Fibroblast of lung (primary cell): Measurements from ENCODE around the gene LANCL2. TPM values are rescaled to one million over a fixed set of nuclear protein-coding genes. Genes with fewer than 3 reads are reported as not detected.

Experiments
- DNase-seq, 2 donors: peaks; one replicate each; pipeline versions ENCODE4 v3.0.0 to v3.0.0-alpha.2; 2010; ENCODE audit warnings: low read depth in 2 of 2
- H2AFZ ChIP-seq: 2 replicates; pipeline ENCODE4 v1.5.1; 2012; ENCODE audit warnings: low read length, control low read depth, inconsistent platforms
- H3K27ac ChIP-seq: 2 replicates; pipeline ENCODE4 v1.5.1; 2011; ENCODE audit warnings: low read length, control low read depth; ENCODE audit not compliant: insufficient read depth
- H3K27me3 ChIP-seq: 2 replicates; pipeline ENCODE4 v1.5.1; 2011; ENCODE audit warnings: mild to moderate bottlenecking, low read length; ENCODE audit not compliant: control insufficient read depth, insufficient read depth
- H3K36me3 ChIP-seq: 2 replicates; pipeline ENCODE4 v1.5.1; 2011; ENCODE audit warnings: low read length; ENCODE audit not compliant: control insufficient read depth, insufficient read depth
- H3K4me1 ChIP-seq: 2 replicates; pipeline ENCODE4 v1.5.1; 2011; ENCODE audit warnings: low read length; ENCODE audit not compliant: control insufficient read depth, insufficient read depth; ENCODE audit errors: extremely low read depth
- H3K4me2 ChIP-seq: 2 replicates; pipeline ENCODE4 v1.5.1; 2011; ENCODE audit warnings: low read length, control low read depth; ENCODE audit not compliant: insufficient read depth; ENCODE audit errors: extremely low read depth
- H3K4me3 ChIP-seq, 4 experiments: fragments of 200-600 bp in 1 of 4; sonication (generic) in 1 of 4; replicated peaks in 1 of 4; 2 replicates each; pipeline ENCODE4 v1.5.1; 2011 to 2016; ENCODE audit warnings: low read length in 4 of 4, low read depth in 3 of 4, mild to moderate bottlenecking in 3 of 4, control low read depth in 2 of 4, inconsistent platforms in 1 of 4, mixed read lengths in 1 of 4; ENCODE audit not compliant: insufficient read depth in 1 of 4; ENCODE audit errors: control extremely low read depth in 1 of 4
- H3K79me2 ChIP-seq: 2 replicates; pipeline ENCODE4 v1.5.1; 2012; ENCODE audit warnings: mild to moderate bottlenecking, low read length, inconsistent platforms; ENCODE audit not compliant: control insufficient read depth, insufficient read depth
- H3K9ac ChIP-seq: 2 replicates; pipeline ENCODE4 v1.5.1; 2011; ENCODE audit warnings: mild to moderate bottlenecking, low read length, control low read depth; ENCODE audit not compliant: insufficient read depth
- H3K9me3 ChIP-seq: 2 replicates; pipeline ENCODE4 v1.5.1; 2012; ENCODE audit warnings: low read depth, low read length; ENCODE audit not compliant: control insufficient read depth, insufficient read depth
- H4K20me1 ChIP-seq: 2 replicates; pipeline ENCODE4 v1.5.1; 2011; ENCODE audit warnings: low read length; ENCODE audit not compliant: control insufficient read depth, insufficient read depth; ENCODE audit errors: extremely low read depth
- CTCF ChIP-seq, 2 donors: IDR thresholded peaks in 1 of 2; conservative IDR thresholded peaks in 1 of 2; 1 replicate in 1 of 2; 2 replicates in 1 of 2; pipeline ENCODE4 v1.5.1; 2011 to 2012; ENCODE audit warnings: low read length in 2 of 2, control low read depth in 1 of 2, inconsistent platforms in 1 of 2, low read depth in 1 of 2, mild to moderate bottlenecking in 1 of 2
- EZH2 ChIP-seq: IDR thresholded peaks from 2 replicates; pipeline ENCODE4 v1.5.1; 2012; ENCODE audit warnings: low read length, control low read depth, mild to moderate bottlenecking; ENCODE audit errors: missing control alignments
- polyA plus RNA-seq, 2 donors: library from polyadenylated mRNA; depleted of rRNA in 1 of 2; stranded (reverse) in 1 of 2; unstranded in 1 of 2; fragments of >200 nt; gene quantifications; 2 replicates each; pipeline ENCODE4 v1.2.1, GENCODE V29; 2011 to 2012; ENCODE audit warnings: missing spikeins in 1 of 2
- total RNA-seq: library from RNA; depleted of rRNA; stranded (reverse); fragments of >200 nt; gene quantifications from 2 replicates; pipeline ENCODE4 v1.2.1, GENCODE V29; 2014

Gene LANCL2
- total and polyA plus RNA-seq, 2 donors (not counting 1 experiment from before 2014, with no cell fraction given) = 8.9 to 15.0 TPM

- TF ChIP-seq CTCF (conservative IDR thresholded peaks at IDR 0.05 in 1 of 2, IDR thresholded peaks at IDR 0.05 in 1 of 2; ENCODE audit: low read depth in 1 of 2, low read length in 2 of 2) (no peak), EZH2 (no peak)
- no peak overlapping the region for H3K4me2 ChIP-seq
- no peak overlapping the region for H3K4me3 ChIP-seq
- H3K9ac ChIP-seq = no peak overlapping the region
- no peak overlapping the region for H2AFZ ChIP-seq
- H4K20me1 ChIP-seq = no peaks in the 10 kb centered on the region
- no peaks in the 10 kb centered on the region for H3K9me3 ChIP-seq
- DNase-seq = no peak
- no peaks in the 10 kb centered on the region for H3K27me3 ChIP-seq
- no peak overlapping the region for H3K27ac ChIP-seq
- H3K79me2 ChIP-seq = no peaks in the 10 kb centered on the region
- no peaks in the 10 kb centered on the region for H3K4me1 ChIP-seq
- H3K36me3 ChIP-seq = peaks cover 3% of the 10 kb centered on the region
These were observed 40.9 kb downstream of the LANCL2 start for GRCh38 chr7:55405856-55406541.

GRCh38 chr7:55409482-55410225 is 44.5 kb downstream of the LANCL2 start:
- Histone ChIP-seq H3K9ac (no peak overlapping the region), H3K79me2 (no peaks in the 10 kb centered on the region), H3K4me2 (no peak overlapping the region), H3K4me1 (no peaks in the 10 kb centered on the region), H2AFZ (no peak overlapping the region), H3K27ac (no peak overlapping the region), H3K9me3 (no peaks in the 10 kb centered on the region), H3K27me3 (no peaks in the 10 kb centered on the region), H3K36me3 (peaks cover 3% of the 10 kb centered on the region), H4K20me1 (no peaks in the 10 kb centered on the region), H3K4me3 (no peak overlapping the region)
- TF ChIP-seq CTCF (conservative IDR thresholded peaks at IDR 0.05 in 1 of 2, IDR thresholded peaks at IDR 0.05 in 1 of 2; ENCODE audit: low read depth in 1 of 2, low read length in 2 of 2) = no peak
- no peak for TF ChIP-seq EZH2
- no peak for DNase-seq

GRCh38 chr7:55410667-55411239 is 45.6 kb downstream of the LANCL2 start:
- Histone ChIP-seq H3K9ac (no peak overlapping the region), H3K4me3 (no peak overlapping the region), H3K27ac (no peak overlapping the region), H3K4me1 (no peaks in the 10 kb centered on the region), H3K79me2 (no peaks in the 10 kb centered on the region), H4K20me1 (no peaks in the 10 kb centered on the region), H3K27me3 (no peaks in the 10 kb centered on the region), H2AFZ (no peak overlapping the region), H3K36me3 (no peaks in the 10 kb centered on the region), H3K4me2 (no peak overlapping the region), H3K9me3 (no peaks in the 10 kb centered on the region)
- no peak for TF ChIP-seq EZH2
- DNase-seq = no peak
